ENCODE measurements around the gene SLC35G6.
"Not testable (repeated sequence)": the region's sequence is repeated elsewhere in the genome, so short reads cannot be mapped to it uniquely, and the experiment has no call there.

The SLC35G6 gene

DNA sequence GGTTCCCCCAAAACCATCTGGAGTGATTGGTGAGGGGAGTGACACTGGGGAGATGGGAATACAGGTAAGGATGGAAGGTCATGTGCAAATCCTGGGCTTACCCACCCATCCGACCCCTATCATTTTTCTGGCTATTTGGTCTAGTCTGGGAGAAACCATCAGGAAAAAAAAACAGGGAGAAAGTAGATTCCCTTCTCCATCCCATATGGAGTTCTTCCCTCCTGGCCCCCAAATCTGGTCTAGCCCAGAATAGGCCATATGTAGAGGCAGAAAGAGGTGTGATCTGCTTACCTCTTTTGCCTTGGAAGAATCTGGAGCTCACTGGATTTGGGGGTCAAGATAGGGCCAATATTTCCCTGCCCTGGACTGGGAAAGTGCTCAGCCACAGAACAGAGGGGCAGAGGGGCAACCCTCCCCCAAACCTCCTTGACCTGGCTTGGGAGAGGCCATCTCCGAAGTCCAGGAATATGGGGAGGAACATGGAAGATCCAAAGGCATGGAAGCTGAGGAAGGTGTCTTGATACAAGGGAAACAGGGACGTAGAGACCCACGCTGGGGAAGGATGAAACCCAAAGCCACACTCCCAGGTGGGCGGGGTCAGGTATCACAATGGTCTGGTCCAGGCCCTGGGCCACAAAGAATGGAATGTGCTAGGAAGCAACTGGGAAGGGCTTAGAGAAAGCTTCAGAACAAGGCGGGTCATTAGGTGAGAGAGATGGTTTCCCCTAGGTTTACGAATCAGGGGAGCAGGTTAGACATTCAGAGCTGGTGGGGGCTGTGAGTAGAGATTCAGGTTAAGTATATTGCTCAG is 20.2 kb upstream of the SLC35G6 start:
- no peak for DNase-seq

DNA sequence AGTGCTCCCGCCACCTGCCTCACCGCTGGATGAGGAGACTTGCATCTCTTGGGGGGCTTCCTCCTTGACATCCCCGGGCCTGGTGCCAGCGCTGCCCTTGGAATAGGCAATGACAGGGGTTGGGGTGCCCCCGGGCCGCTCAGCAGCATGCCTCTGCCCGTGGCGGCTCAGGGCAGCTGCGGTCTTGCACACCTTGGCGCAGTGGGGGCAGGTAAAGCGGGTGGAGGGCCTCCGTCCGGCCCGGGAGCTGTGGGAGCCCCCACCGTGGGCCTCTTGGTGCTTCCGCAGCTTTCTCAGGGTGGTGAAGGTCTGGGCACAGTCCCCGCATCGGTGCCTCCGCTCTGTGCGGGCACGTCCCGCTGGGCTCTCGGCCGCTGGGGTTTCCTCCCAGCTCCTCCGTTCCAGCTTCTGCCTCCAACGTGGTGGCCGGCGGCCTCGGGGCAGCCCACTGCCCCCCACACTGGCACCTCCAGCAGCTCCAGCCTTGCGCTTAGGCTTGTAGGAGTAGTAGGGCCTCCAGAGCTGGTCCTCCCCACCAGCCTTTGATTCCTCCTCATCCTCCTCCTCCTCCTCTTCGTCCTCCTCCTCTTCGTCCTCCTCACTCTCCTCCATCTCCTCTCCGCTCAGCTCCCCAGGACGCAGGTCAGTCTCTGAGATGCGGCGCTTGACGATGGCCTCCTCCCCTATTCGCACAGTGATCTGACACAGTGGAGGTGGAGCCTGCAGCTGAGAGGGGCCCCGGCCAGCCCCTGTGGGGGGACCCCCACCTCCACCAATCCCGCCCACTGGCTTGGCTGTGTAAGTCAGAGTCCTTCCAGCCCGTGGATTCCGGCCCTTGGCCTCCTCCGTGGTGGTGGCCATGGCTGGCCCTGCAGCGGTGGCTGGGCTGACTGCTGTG is 18.5 kb upstream of the SLC35G6 start:
- DNase-seq = no peak

GRCh38 chr17:7463372-7463846 is 17.8 kb upstream of the SLC35G6 start:
- DNase-seq = no peak

DNA sequence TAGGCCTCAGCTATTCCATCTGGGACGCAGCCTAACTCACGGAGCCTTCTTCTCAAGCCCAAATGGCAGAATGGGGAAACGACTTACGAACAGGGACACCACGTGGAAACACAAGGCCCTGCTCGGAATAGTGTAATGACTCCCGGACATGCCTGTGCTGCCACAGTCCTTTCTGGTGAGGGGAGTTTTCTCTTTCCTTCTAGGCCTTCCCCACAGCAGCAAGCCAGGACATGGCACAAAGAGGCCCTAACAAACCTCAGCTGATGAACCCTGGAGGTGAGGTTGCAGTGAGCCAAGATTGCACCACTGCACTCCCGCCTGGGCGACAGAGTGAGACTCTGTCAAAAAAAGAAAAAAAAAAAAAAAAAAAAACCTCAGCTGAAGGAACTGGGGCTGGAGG is 17.2 kb upstream of the SLC35G6 start:
- DNase-seq = no peak

GRCh38 chr17:7465597-7466275 is 15.5 kb upstream of the SLC35G6 start:
- no peak for DNase-seq

DNA sequence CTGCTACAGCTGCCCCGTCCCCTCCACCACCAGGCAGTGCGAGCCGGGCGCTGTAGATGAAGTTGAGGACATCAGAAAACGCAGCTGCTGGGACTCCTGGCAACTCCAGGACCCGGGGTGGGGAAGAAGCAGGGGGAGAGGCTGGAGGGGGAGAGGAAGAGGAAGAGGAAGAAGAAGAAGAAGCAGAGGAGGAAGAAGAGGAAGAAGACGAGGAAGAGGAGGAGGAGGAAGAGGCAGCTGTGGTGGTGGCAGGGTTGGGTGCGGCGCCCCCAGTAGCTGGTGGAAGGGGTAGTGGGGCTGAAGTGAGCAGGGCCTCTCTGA is 15.0 kb upstream of the SLC35G6 start:
- no peak for DNase-seq

GRCh38 chr17:7466639-7467341 is 14.5 kb upstream of the SLC35G6 start:
- DNase-seq = no peak

GRCh38 chr17:7467498-7467897 is 13.7 kb upstream of the SLC35G6 start:
- no peak for DNase-seq

DNA sequence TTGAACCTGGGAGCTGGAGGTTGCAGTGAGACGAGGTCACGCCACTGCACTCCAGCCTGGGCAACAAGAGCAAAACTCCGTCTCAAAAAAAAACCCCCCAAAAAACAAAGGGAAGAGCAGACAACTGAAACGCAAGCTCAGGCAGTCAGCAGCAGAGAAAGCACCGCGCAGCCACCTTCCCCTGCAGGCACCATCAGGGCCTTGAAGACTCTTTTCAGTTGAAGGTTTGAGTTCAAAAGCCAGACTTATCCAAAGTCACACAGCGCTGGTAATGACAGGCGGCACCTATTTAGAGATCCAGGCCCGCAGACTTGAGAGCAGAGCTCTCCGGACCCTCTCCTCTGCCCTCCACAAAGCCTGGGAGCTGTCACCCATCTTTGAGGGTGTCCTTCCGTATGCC is 13.0 kb upstream of the SLC35G6 start:
- no peak for DNase-seq

GRCh38 chr17:7468804-7469389 is 12.3 kb upstream of the SLC35G6 start:
- no peak for DNase-seq

DNA sequence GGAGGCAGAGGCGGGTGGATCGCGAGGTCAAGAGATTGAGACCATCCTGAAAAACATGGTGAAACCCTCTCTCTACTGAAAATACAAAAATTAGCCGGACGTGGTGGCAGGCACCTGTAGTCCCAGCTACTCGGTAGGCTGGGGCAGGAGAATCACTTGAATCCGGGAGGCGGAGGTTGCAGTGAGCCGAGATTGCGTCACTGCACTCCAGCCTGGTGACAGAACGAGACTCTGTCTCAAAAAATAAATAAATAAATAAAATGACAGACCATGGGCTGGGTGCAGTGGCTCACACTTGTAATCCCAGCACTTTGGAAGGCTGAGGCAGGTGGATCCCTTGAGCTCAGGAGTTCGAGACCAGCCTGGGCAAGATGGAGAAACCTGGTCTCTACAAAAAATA is 11.4 kb upstream of the SLC35G6 start:
- not testable (repeated sequence) for DNase-seq

DNA sequence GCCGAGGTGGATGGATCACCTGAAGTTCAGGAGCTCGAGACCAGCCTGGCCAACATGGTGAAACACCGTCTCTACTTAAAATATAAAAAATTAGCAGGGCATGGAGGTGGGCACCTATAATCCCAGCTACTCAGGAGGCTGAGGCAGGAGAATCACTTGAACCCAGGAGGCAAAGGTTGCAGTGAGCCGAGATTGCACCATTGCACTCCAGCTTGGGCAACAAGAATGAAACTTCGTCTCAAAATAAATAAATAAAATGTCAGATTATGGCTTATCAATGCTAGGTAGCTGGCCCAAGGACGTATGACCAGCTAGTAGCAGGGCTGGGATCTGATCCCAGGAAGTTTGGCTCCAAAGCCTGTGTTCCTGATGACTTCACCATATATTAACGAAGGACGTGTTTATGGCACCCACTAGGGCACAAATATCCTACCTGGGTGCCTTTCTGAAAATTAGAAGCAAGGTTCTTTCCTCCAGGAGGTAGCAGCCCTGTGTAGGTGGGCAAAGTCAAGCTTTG is 10.7 kb upstream of the SLC35G6 start:
- DNase-seq = not testable (repeated sequence)

DNA sequence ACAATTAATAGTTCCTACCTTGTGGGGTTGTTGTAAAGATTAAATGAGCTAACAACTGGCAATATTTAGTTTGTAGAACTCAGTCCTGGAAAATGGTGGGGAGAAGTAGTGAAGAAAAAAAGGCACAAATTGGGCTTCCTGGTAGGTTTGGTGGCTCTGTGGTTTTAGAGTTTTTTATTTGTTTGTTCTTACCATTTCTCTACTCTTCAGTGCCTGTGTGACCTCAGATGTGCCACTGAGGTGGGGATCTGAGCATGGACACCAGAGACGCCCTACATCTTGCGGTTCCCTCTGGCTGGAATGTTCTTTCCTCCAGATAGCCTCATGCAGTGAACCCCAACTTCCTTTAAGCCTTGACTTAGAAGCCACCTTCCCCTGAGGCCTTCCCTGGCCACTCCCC is 9.5 kb upstream of the SLC35G6 start:
- no peak for DNase-seq

- DNase-seq = not testable (repeated sequence)
These were observed 6.5 kb upstream of the SLC35G6 start for GRCh38 chr17:7474767-7475166.

- DNase-seq = no peak
These were observed 5.4 kb upstream of the SLC35G6 start for GRCh38 chr17:7475764-7476422.

GRCh38 chr17:7476494-7476893 is 4.8 kb upstream of the SLC35G6 start:
- DNase-seq = no peak

DNA sequence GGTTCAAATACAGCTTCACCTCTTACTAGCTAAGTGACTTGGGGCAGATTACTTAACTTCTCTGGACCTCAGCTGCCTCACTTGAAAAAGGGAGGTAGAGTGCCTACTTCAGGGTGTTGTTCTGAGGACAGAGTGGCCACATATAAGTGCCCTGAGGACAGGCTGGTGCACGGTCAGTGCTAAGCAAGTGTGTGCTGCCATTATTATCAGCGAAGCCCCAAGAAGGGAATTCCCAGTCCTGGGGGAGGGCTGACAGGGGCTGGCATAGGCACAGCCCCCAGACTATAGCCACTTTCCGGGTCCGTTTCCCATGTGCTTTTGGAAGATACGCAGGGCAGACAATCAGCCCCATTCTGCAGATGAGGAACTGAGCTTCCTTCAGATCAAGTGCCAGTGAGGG is 4.3 kb upstream of the SLC35G6 start:
- DNase-seq = no peak

GRCh38 chr17:7477392-7478275 is 3.6 kb upstream of the SLC35G6 start:
- no peak for DNase-seq

GRCh38 chr17:7478276-7479212 is 2.7 kb upstream of the SLC35G6 start:
- no peak for DNase-seq

All from DMS153 (cell line).